GM19351 (cell line): ENCODE data around the gene ALDOC.
"Not testable (repeated sequence)": the region's sequence is repeated elsewhere in the genome, so short reads cannot be mapped to it uniquely, and the experiment has no call there.

Experiments used
- ATAC-seq: cut with Tn5 transposase; IDR thresholded peaks from one replicate; pipeline ENCODE4 v1.9.1; 2021; ENCODE audit warnings: mild to moderate bottlenecking, moderate library complexity; ENCODE audit not compliant: unreplicated experiment

ALDOC gene

DNA sequence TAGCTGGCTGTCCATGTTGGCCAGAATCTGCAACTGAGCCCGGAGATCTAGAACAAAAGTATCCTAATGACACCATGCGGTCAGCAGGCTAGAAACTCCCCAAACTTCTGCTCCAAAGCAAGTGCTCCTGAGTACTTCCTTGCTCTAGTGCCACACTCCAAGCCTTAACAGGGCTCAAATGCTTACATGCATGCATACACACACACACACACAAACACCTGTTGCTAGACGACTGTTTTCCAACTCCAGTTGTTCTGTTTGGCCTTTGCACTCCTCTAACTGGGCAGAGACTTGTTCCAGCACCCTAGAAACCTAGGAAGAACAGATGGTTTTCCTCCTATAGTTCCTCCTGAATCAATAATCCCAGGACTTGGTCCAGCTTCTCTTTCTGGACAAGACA lies 7.7 kb upstream of the ALDOC start:
- ATAC-seq = no peak

GRCh38 chr17:28582513-28582912 lies 5.8 kb upstream of the ALDOC start:
- no peak for ATAC-seq

DNA sequence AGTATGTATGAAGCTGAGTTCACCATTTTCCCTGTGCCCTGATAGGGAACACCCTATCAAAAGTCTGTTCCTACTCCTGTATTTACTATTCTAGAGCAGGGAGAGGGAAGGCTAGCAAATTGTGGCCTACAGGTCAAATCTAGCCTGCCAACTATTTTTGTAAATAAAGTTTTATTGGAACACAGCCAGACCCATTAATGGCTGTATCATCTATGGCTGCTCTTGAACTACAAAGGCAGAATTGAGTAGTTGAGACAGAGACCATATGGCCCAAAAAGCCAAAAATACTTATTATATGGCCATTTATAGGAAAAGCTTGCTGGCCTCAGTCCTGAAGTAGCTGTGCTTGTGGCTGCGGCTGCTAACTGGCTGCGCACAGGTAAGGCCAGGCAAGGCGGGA lies 4.3 kb upstream of the ALDOC start:
- no peak for ATAC-seq

DNA sequence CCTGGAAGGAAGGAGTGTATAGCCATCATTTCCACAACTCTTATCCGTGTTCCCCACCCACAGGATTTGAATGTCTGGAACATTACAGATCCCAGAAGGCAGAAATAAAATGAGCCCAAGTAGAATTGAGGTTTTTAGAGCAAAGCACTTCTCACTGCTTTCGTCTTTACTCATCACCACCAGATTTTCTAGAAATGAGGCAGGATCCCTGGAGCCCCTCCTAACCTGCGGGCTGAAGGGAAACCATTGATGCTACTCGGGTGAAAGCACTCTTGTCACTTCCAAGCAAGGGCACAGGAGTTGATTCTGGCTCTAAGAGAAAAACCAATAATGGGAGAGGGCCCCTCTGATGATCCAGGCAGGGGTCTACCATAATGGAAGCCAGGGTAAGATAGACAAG lies 2.8 kb upstream of the ALDOC start:
- no peak for ATAC-seq

DNA sequence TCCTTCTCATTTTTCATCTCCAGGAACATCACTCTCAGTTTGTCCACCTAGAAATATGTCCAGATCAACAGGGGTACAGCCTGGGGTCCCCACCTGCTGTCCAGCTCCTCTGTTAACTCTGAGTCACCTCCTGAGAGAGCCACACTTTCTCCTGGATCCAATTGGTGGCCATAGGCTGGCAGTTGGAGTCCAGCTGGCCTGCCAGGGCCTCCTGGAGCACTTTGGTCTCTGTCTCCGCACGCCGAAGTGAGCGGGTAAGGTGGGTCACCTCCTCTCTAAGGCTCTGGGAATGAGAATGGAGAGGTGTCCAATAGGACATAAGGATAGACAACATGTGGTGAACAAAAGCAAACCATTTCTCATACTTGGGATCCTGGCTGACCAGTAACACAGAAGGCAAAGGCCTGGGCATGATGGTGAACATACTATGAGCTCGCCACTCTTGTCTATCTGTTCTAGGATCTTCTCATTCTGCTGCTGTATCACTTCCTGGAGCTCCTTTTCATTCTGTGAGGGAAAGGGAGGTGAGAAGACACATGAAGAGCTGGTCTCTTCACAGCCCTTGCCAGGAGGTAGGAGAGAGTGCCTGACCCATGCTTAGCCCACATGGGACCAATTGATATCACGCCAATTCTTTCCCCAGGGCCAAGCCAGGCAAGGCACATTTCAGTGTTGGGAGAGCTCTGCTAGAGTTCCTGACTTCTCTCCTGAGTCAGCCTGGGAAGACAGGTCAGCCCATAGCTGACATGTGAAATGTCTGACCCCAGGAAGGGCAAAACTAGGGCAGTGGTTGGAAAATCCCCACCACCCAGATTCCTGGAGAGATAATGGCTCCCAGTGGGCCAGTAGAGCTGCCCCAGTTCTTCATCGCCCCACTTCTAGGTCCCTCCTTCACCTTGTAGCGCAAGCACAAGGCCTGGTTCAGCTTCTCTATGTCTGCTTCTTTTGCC lies 1.8 kb upstream of the ALDOC start:
- ATAC-seq = no peak

DNA sequence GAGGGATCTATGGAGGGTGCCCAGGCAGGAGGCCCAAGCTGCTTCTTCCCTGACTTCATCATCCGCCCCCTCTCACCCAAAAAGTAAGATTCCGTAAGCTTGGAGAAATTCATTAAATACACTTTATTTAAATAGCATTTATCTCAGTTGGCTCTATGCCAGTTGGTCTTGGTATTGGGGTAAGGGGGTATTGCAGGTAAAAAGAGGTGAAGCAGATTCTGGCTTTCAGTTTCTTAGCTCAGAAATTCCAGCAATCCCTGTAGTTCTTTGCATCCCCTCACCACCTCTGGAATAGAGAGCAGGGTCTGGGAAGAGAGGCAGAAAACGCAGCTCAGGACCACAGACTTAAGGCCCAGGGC lies 750 bp upstream of the ALDOC start:
- ATAC-seq = no peak

DNA sequence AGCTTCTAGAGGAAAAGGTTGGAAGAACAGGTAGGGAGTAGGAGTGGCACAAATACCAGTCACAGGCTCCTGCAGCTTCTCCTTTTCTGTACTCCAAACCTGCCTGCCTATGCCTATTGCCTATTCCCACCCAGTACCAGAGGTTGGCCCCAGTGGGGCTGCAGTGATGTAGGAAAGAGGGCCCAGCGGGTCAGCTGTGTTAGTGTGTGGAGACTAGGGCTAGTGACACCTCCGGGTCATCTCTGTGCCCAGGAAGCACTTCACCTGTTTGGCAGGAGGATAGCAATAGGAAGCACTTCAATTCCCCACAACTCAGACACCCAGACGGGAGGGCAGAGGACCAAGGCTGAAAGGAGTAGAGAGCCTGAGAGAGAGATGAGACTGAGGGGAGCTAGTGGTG lies 679 bp downstream of the ALDOC start:
- not testable (repeated sequence) for ATAC-seq

DNA sequence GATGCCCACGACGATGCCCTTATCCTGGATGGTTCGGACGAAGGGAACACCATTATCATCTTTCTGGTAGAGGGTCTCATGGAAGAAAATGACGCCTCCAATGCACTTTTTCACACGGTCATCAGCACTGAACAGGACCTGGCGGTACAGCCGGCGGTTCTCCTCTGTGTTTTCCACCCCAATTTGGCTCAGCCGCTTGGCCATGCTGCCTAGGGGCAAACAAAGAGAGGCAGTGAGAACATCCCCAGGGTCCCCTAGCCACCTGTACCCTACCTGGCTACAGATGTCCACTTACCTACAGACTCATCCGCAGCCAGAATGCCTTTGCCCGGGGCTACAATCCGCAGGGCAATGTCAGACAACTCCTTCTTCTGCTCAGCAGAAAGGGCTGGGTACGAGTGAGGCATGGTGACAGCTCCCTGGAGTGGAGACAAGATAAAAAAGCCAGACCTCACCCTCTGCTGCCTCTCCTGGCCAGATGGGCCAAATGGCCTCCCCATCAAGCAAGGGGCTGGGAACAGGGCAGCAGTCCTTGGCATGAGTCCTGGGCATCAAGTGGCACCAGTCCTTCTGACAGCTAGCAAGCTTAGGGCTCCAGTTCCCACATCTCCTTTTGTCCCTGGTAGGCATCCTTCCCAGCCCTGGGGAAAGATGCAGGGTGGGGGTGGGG lies 1.4 kb downstream of the ALDOC start:
- no peak for ATAC-seq

GRCh38 chr17:28574526-28574925 lies 2.2 kb downstream of the ALDOC start:
- ATAC-seq = no peak

GRCh38 chr17:28573966-28574480 lies 2.7 kb downstream of the ALDOC start:
- no peak for ATAC-seq

DNA sequence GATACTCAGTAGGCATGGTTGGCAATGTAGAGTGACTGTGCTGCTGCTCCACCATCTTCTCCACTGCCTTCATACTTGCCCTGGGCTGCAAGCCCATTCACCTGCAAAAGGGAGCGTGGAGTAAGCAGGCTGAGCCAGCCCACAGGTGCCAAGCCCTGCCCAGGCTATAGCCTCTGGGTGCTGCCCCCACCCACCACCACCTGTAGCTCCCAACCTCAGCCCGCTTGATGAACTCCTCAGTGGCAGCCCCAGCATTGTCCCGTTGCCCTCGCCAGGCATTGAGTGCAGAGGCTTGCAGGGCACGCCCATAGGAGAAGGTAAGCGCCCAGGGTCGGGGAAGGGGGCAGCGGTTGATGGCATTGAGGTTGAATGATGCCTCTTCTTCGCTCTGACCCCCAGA lies 3.2 kb downstream of the ALDOC start:
- ATAC-seq = no peak

GRCh38 chr17:28573040-28573380 lies 3.7 kb downstream of the ALDOC start:
- ATAC-seq = no peak

- no peak for ATAC-seq
These were observed 4.2 kb downstream of the ALDOC start for GRCh38 chr17:28572259-28573039.

- ATAC-seq = peak; percentile 86
These were observed 5.2 kb downstream of the ALDOC start, which contains the start of gene PIGS for GRCh38 chr17:28571361-28572122. PIGS (minus strand) TSS chr17:28571524; CDS start chr17:28571496, 28 bp downstream.

- peak; percentile 19 for ATAC-seq
These were observed 5.9 kb downstream of the ALDOC start for GRCh38 chr17:28570716-28571360.

GRCh38 chr17:28569446-28569845 lies 7.2 kb downstream of the ALDOC start:
- no peak for ATAC-seq

DNA sequence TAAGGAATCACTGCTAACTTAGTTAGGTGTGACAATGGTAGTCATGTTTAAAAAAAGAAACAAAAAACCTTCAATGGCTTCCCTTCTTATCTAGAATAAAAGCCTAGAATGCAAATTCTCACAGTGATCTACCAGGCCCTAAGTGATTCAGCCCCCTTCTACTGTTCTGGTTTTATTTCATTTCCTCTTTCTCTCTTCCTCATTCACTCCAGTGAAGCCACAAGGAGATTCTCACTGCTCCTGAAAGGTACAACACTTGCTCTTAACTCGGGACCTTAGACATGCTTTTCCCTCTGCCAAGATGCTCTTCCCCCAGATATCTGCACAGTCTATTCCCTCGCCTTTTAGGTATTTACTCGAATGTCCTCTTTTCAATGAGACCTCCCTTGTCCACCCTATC lies 9.1 kb downstream of the ALDOC start:
- ATAC-seq = no peak

DNA sequence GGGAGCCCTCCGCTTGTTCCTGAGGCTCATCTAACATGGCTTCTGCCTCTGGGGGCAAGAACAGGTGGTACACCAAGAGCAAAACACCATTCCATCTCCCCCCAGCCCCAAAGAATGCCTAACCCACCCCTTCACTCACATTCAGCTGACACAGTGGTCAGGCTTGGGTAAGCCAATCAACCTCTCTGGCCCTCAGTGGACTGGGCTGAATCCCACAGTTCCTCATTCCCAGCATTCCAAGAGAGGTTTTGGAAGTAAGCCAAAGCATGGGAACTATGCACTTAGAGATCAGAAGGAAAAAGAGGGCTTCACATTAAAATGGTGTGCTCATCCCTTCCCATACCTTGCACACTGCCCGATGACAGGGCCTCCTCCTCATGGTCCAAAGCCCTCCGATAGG lies 13.2 kb downstream of the ALDOC start:
- ATAC-seq = no peak

- ATAC-seq = no peak
These were observed 21.7 kb downstream of the ALDOC start for GRCh38 chr17:28555022-28555421.

DNA sequence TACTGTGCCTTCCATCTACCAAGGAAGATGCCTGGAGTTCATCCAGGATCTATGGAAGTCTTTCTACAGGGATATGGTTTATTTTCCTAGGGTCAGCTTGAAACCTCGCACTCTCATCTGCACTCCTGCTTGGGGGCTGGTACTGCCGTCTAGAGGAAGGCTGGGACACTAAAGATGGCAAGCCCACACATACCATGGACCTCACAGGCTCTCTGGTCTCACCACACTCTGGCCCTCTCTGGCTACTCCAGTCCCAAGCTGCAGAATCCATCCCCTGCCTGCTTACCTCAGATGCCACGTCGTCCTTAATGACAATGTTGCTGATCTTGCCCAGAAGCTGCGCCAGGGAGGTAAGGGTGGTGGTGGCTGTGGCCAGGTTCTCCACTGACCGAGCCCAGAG lies 22.1 kb downstream of the ALDOC start:
- no peak for ATAC-seq
